GM19468 (cell line): Measurements from ENCODE around the gene ABTB2.
"Not testable (repeated sequence)": the region's sequence is repeated elsewhere in the genome, so short reads cannot be mapped to it uniquely, and the experiment has no call there.

Experiments
- ATAC-seq: cut with Tn5 transposase; IDR thresholded peaks from one replicate; pipeline ENCODE4 v1.9.1; 2021; ENCODE audit warnings: mild to moderate bottlenecking, moderate library complexity, moderate number of reproducible peaks; ENCODE audit not compliant: unreplicated experiment; ENCODE audit errors: extremely low read depth

ABTB2 gene

GRCh38 chr11:34357701-34358257, at the start of gene ABTB2:
Gene ABTB2, minus strand, starts transcription at chr11:34358010.
- peak; percentile 53 for ATAC-seq

- ATAC-seq, result no peak
These were observed 49.5 kb upstream of the ABTB2 start for GRCh38 chr11:34407121-34407813.

- no peak for ATAC-seq
These were observed 48.6 kb upstream of the ABTB2 start for GRCh38 chr11:34406413-34406812.

- no peak for ATAC-seq
These were observed 47.5 kb upstream of the ABTB2 start for GRCh38 chr11:34405079-34405858.

- no peak for ATAC-seq
These were observed 46.5 kb upstream of the ABTB2 start for GRCh38 chr11:34404280-34404679.

- ATAC-seq, result no peak
These were observed 45.6 kb upstream of the ABTB2 start for GRCh38 chr11:34403431-34403830.

GRCh38 chr11:34397811-34398210, 40.0 kb upstream of the ABTB2 start:
- ATAC-seq, result no peak

- ATAC-seq, result no peak
These were observed 39.3 kb upstream of the ABTB2 start for GRCh38 chr11:34397120-34397519.

GRCh38 chr11:34395916-34396550, 38.2 kb upstream of the ABTB2 start:
- no peak for ATAC-seq

- ATAC-seq, result no peak
These were observed 37.0 kb upstream of the ABTB2 start for GRCh38 chr11:34394771-34395300.

GRCh38 chr11:34387653-34388052, 29.8 kb upstream of the ABTB2 start:
- no peak for ATAC-seq

GRCh38 chr11:34386356-34386755, 28.5 kb upstream of the ABTB2 start:
- ATAC-seq, result not testable (repeated sequence)

GRCh38 chr11:34382532-34383276, 24.9 kb upstream of the ABTB2 start:
- no peak for ATAC-seq

GRCh38 chr11:34381775-34382174, 24.0 kb upstream of the ABTB2 start:
- no peak for ATAC-seq

- ATAC-seq, result no peak
These were observed 22.9 kb upstream of the ABTB2 start for GRCh38 chr11:34380696-34381095.

- ATAC-seq, result no peak
These were observed 21.7 kb upstream of the ABTB2 start for GRCh38 chr11:34379539-34379938.

GRCh38 chr11:34379079-34379478, 21.3 kb upstream of the ABTB2 start:
- no peak for ATAC-seq

GRCh38 chr11:34373727-34374126, 15.9 kb upstream of the ABTB2 start:
- no peak for ATAC-seq

GRCh38 chr11:34366522-34366921, 8.7 kb upstream of the ABTB2 start:
- no peak for ATAC-seq

- no peak for ATAC-seq
These were observed 6.3 kb upstream of the ABTB2 start for GRCh38 chr11:34364102-34364501.
